ENCODE data around the gene TIFAB.

GRCh38 chr5:135446206-135446605, 5.9 kb downstream of the TIFAB start:
- TF ChIP-seq, protein P1, sequence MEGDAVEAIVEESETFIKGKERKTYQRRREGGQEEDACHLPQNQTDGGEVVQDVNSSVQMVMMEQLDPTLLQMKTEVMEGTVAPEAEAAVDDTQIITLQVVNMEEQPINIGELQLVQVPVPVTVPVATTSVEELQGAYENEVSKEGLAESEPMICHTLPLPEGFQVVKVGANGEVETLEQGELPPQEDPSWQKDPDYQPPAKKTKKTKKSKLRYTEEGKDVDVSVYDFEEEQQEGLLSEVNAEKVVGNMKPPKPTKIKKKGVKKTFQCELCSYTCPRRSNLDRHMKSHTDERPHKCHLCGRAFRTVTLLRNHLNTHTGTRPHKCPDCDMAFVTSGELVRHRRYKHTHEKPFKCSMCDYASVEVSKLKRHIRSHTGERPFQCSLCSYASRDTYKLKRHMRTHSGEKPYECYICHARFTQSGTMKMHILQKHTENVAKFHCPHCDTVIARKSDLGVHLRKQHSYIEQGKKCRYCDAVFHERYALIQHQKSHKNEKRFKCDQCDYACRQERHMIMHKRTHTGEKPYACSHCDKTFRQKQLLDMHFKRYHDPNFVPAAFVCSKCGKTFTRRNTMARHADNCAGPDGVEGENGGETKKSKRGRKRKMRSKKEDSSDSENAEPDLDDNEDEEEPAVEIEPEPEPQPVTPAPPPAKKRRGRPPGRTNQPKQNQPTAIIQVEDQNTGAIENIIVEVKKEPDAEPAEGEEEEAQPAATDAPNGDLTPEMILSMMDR (conservative IDR thresholded peaks at IDR 0.05; ENCODE audit: low read depth in 2 of 2): no peak
- TF ChIP-seq POLR2AphosphoS5 (IDR thresholded peaks at IDR 0.05; ENCODE audit: low read depth) (no peak), STAT1 (IDR thresholded peaks at IDR 0.05; ENCODE audit: unreplicated experiment) (no peak), CREB1 (CRISPR knock-in tag; IDR thresholded peaks at IDR 0.05; ENCODE audit: low read depth) (no peak), EZH2 (IDR thresholded peaks at IDR 0.05; ENCODE audit: low read depth, unreplicated experiment) (no peak), EZH2phosphoT487 (IDR thresholded peaks at IDR 0.05; ENCODE audit: unreplicated experiment) (no peak)

Measured in GM23338 (cell line).